SK-N-SH (cell line): ENCODE results near the gene MFAP4.

Experiments
- CTCF ChIP-seq: fragments of 200-600 bp; sonication (generic); IDR thresholded peaks from 2 replicates; pipeline ENCODE4 v1.6.1; 2017; ENCODE audit warnings: antibody characterized with exemption, mild to moderate bottlenecking, moderate library complexity
- EP300 ChIP-seq, 2 experiments: IDR thresholded peaks; 2 replicates each; pipeline versions ENCODE4 v1.4.0 to v1.6.1; 2012; ENCODE audit warnings: borderline replicate concordance in 1 of 2, low read depth in 1 of 2, low read length in 1 of 2
- GATA2 ChIP-seq: sonication (generic); formaldehyde crosslinking; IDR thresholded peaks from 2 replicates; pipeline ENCODE4 v1.5.0; 2020; ENCODE audit warnings: mild to moderate bottlenecking, missing genetic modification reagents
- MAX ChIP-seq: IDR thresholded peaks from 2 replicates; pipeline ENCODE4 v1.4.0; 2012; ENCODE audit warnings: low read depth
- MEF2A ChIP-seq: IDR thresholded peaks from 2 replicates; pipeline ENCODE4 v1.4.0; 2012; ENCODE audit warnings: low read depth, borderline replicate concordance
- RCOR1 ChIP-seq: fragments of 150-350 bp; IDR thresholded peaks from 2 replicates; pipeline ENCODE4 v1.6.1; 2017; ENCODE audit warnings: antibody characterized with exemption, low read length
- REST ChIP-seq: IDR thresholded peaks from 2 replicates; pipeline ENCODE4 v1.6.1; 2012; ENCODE audit warnings: mild to moderate bottlenecking, low read depth, low read length, moderate library complexity
- SIN3A ChIP-seq: IDR thresholded peaks from 2 replicates; pipeline ENCODE4 v1.6.1; 2012; ENCODE audit warnings: low read depth, mild to moderate bottlenecking, low read length, moderate library complexity, borderline replicate concordance
- TAF1 ChIP-seq: IDR thresholded peaks from 2 replicates; pipeline ENCODE4 v1.6.1; 2012; ENCODE audit warnings: low read depth, mild to moderate bottlenecking, low read length, moderate library complexity, borderline replicate concordance
- USF1 ChIP-seq: IDR thresholded peaks from 2 replicates; pipeline ENCODE4 v1.4.0; 2012; ENCODE audit warnings: low read depth, borderline replicate concordance
- USF2 ChIP-seq: fragments of 150-350 bp; IDR thresholded peaks from 2 replicates; pipeline ENCODE4 v1.6.1; 2017; ENCODE audit warnings: antibody characterized with exemption, low read length, low read depth, borderline replicate concordance
- YY1 ChIP-seq: IDR thresholded peaks from 2 replicates; pipeline ENCODE4 v1.4.0; 2012; ENCODE audit warnings: low read depth, mild to moderate bottlenecking
- ZBTB33 ChIP-seq: IDR thresholded peaks from 2 replicates; pipeline ENCODE4 v1.4.0; 2012; ENCODE audit warnings: low read depth, borderline replicate concordance

GRCh38 chr17:19384723-19385391, 2.1 kb downstream of the MFAP4 start:
- TF ChIP-seq CTCF = no peak
- TF ChIP-seq MAX = peak; percentile 38; the same call in 1 of the 2 replicates
- TF ChIP-seq SIN3A = no peak
- TF ChIP-seq RCOR1 = peak; percentile 79
- no peak for TF ChIP-seq YY1
- peak; percentile 67; the same call in 1 of the 2 replicates for TF ChIP-seq USF1
- no peak for TF ChIP-seq REST
- TF ChIP-seq EP300 (IDR thresholded peaks at IDR 0.05; ENCODE audit: borderline replicate concordance in 1 of 2, low read depth in 1 of 2, low read length in 1 of 2) = peak in 1 of 2 experiments; percentile 85; a peak in 2 of 4 replicates
- no peak for TF ChIP-seq GATA2 (CRISPR knock-in tag)
- no peak for TF ChIP-seq TAF1
- TF ChIP-seq MEF2A = no peak
- no peak for TF ChIP-seq ZBTB33
- no peak for TF ChIP-seq USF2
